Heart right ventricle (tissue), 16 donors: ENCODE measurements around the gene EDIL3. TPM values are rescaled to one million over a fixed set of nuclear protein-coding genes. Genes with fewer than 3 reads are reported as not detected.

ENCODE experiments used
- ATAC-seq, 8 donors: fragments of 200-7000 bp; cut with Tn5 transposase; one replicate each; pipeline ENCODE4 v1.9.1; 2020; ENCODE audit warnings: mild to moderate bottlenecking in 8 of 8, moderate library complexity in 8 of 8, moderate number of reproducible peaks in 1 of 8
- DNase-seq, 2 donors: peaks; one replicate each; pipeline ENCODE4 v3.0.0-alpha.2; 2020
- H3K27ac ChIP-seq, 10 donors: fragments of 200-600 bp; sonication (generic) in 2 of 10; one replicate each; pipeline versions ENCODE4 v1.5.0 to v1.8.0; 2020 to 2022; ENCODE audit warnings: mild to moderate bottlenecking in 3 of 10
- H3K27me3 ChIP-seq, 7 donors: fragments of 200-600 bp; one replicate each; pipeline ENCODE4 v1.8.0; 2021 to 2022; ENCODE audit warnings: mild to moderate bottlenecking in 2 of 7
- H3K36me3 ChIP-seq, 9 donors: fragments of 200-600 bp; sonication (generic) in 1 of 9; one replicate each; pipeline versions ENCODE4 v1.5.0 to v1.8.0; 2020 to 2022; ENCODE audit warnings: mild to moderate bottlenecking in 2 of 9
- H3K4me1 ChIP-seq, 9 donors: fragments of 200-600 bp; sonication (generic) in 1 of 9; one replicate each; pipeline versions ENCODE4 v1.5.0 to v1.8.0; 2020 to 2022; ENCODE audit warnings: mild to moderate bottlenecking in 4 of 9
- H3K4me3 ChIP-seq, 10 donors: fragments of 200-600 bp; sonication (generic) in 2 of 10; one replicate each; pipeline versions ENCODE4 v1.5.0 to v1.8.0; 2020 to 2022; ENCODE audit warnings: mild to moderate bottlenecking in 7 of 10, moderate library complexity in 2 of 10
- H3K9me3 ChIP-seq, 11 donors: fragments of 200-600 bp in 10 of 11; sonication (generic) in 2 of 11; one replicate each; pipeline versions ENCODE4 v1.5.0 to v1.8.0; 2013 to 2022; ENCODE audit warnings: mild to moderate bottlenecking in 2 of 11, control low read depth in 1 of 11, moderate library complexity in 1 of 11
- CTCF ChIP-seq, 9 donors: fragments of 200-600 bp; sonication (generic) in 2 of 9; IDR thresholded peaks; one replicate each; pipeline versions ENCODE4 v1.5.0 to v1.8.0; 2021 to 2022; ENCODE audit warnings: antibody characterized with exemption in 9 of 9, mild to moderate bottlenecking in 5 of 9, moderate library complexity in 1 of 9
- WGBS, 2 donors: extraction: QIAGEN DNeasy Blood & Tissue Kit; methylation state at CpG; one replicate each; pipeline ENCODE4 v1.1.7; 2013; ENCODE audit warnings: inconsistent platforms in 1 of 2; 5-methylcytosine and 5-hydroxymethylcytosine counted together
- intact Hi-C, 10 donors: fragments of 100-400 bp; cut with DNase I; formaldehyde crosslinking; loops; one replicate each; pipeline versions ENCODE4 v1.11.1 to v1.14.2; 2022
- polyA plus RNA-seq, 2 donors: library from polyadenylated mRNA; stranded (reverse); fragments of 200-250 nt; gene quantifications; one replicate each; pipeline ENCODE4 v1.2.3, GENCODE V29; 2013
- total RNA-seq, 10 donors: library from RNA; stranded (reverse); fragmentation: NEBNext Ultra II Directional in 3 of 10; extraction: Animal tissue kit (Norgen Biotek cat#: 25700) in 3 of 10; gene quantifications; one replicate each; pipeline versions ENCODE4 v1.2.1 to v1.2.4, GENCODE V29; 2021 to 2023
- donor health status: Arrhythmogenic right ventricular cardiomyopathy.
- donor health status: ischemic (EF 13 %, LVEDD 7.1; RV severe dilation, severe dysfunction).
- donor health status: healthy with polysubstance abuse.
- donor health status: DM: no; HTN: yes; CAD: no.
- donor health status: DM: no; HTN: no; CAD: no.
- donor health status: ischemic (EF 25% LVEDD 6.9; RV normal size, moderate dysfunction).
- donor health status: ischemic (EF 25% LVEDD 5.7; RV mildly dilated, moderate dysfunction).
- donor health status: healthy.
- donor health status: DM: yes; HTN: yes; CAD: no.
- donor health status: Ischemic cardiomyopathy.
- donor health status: ischemic (EF 35%, LVEDD 5.7; RV mildly dilated, moderate dysfunction).
- donor health status: nonischemic (EF 11% LVEDD 7.7; RV severe dilation, severe dysfunction).
- donor health status: DM: yes; HTN: yes; CAD: no.
- donor health status: PGD.
- donor health status: ischemic (EF 29% LVEDD 5.4; RV normal size, mild dysfunction).
- donor health status: nonischemic (EF 23%, LVEDD 6.1; RV moderate dilation, normal function).

EDIL3 gene
- total and polyA plus RNA-seq, 12 donors: 1.6 to 10.0 (median 3.9) TPM

GRCh38 chr5:84080908-84081307 is 303.8 kb downstream of the EDIL3 start:
- Histone ChIP-seq H3K4me3 (no peak overlapping the region), H3K4me1 (no peaks in the 10 kb centered on the region), H3K27me3 (no peaks in the 10 kb centered on the region), H3K9me3 (no peaks in the 10 kb centered on the region), H3K36me3 (no peaks in the 10 kb centered on the region), H3K27ac (no peak overlapping the region)
- DNase-seq: no peak
- no peak for ATAC-seq
- intact Hi-C loops: no loop called here
- WGBS, 2 donors: 81 to 84% methylated on average over 1 of the region's 1 CpG
- no peak for TF ChIP-seq CTCF (IDR thresholded peaks at IDR 0.05)

GRCh38 chr5:84072339-84072738 is 312.3 kb downstream of the EDIL3 start:
- ATAC-seq (no peak), DNase-seq (no peak)
- intact Hi-C loops: no loop called here
- no peaks in the 10 kb centered on the region for H3K36me3 ChIP-seq
- H3K4me1 ChIP-seq: no peaks in the 10 kb centered on the region
- no peak overlapping the region for H3K27ac ChIP-seq
- TF ChIP-seq CTCF (IDR thresholded peaks at IDR 0.05): no peak
- no peaks in the 10 kb centered on the region for H3K9me3 ChIP-seq
- H3K27me3 ChIP-seq: no peaks in the 10 kb centered on the region
- no peak overlapping the region for H3K4me3 ChIP-seq

GRCh38 chr5:84069608-84070179 is 315.0 kb downstream of the EDIL3 start:
- ATAC-seq (no peak), DNase-seq (no peak)
- no peak overlapping the region for H3K4me3 ChIP-seq
- H3K36me3 ChIP-seq: no peaks in the 10 kb centered on the region
- H3K9me3 ChIP-seq: no peaks in the 10 kb centered on the region
- no peaks in the 10 kb centered on the region for H3K27me3 ChIP-seq
- 94 to 98% methylated on average over 13 of the region's 13 CpGs for WGBS, 2 donors
- intact Hi-C loops: no loop called here
- TF ChIP-seq CTCF (IDR thresholded peaks at IDR 0.05): no peak
- H3K27ac ChIP-seq: no peak overlapping the region
- no peaks in the 10 kb centered on the region for H3K4me1 ChIP-seq

GRCh38 chr5:84063041-84063440 is 321.6 kb downstream of the EDIL3 start:
- no peak for DNase-seq
- ATAC-seq: no peak
- no peak overlapping the region for H3K4me3 ChIP-seq
- no peaks in the 10 kb centered on the region for H3K9me3 ChIP-seq
- no peaks in the 10 kb centered on the region for H3K4me1 ChIP-seq
- intact Hi-C loops: no loop called here
- H3K36me3 ChIP-seq: no peaks in the 10 kb centered on the region
- no peak for TF ChIP-seq CTCF (IDR thresholded peaks at IDR 0.05)
- no peaks in the 10 kb centered on the region for H3K27me3 ChIP-seq
- no peak overlapping the region for H3K27ac ChIP-seq
- WGBS, 2 donors: 82 to 84% methylated on average over 1 of the region's 1 CpG
